Astrocyte (in vitro differentiated cells and primary cell): ENCODE results near the gene OVOL1. TPM values are rescaled to one million over a fixed set of nuclear protein-coding genes. Genes with fewer than 3 reads are reported as not detected.
A peak's percentile ranks its signal among the peaks of the same experiment; 100 is the strongest.

Experiments used
- DNase-seq: peaks from one replicate; pipeline ENCODE4 v3.0.0-alpha.2; 2010; ENCODE audit warnings: low read depth
- FAIRE-seq: peaks from 2 replicates; lab custom pipeline; 2011; peaks lifted over from hg19 to GRCh38; lab: Jason Lieb, UNC
- H2AFZ ChIP-seq: 2 replicates; pipeline ENCODE4 v1.6.0; 2012; ENCODE audit warnings: low read depth, low read length, inconsistent platforms
- H3K27ac ChIP-seq: 2 replicates; pipeline ENCODE4 v1.5.1; 2011; ENCODE audit warnings: low read depth, low read length, inconsistent platforms
- H3K27me3 ChIP-seq: 2 replicates; pipeline ENCODE4 v1.6.0; 2011; ENCODE audit warnings: low read length, inconsistent platforms; ENCODE audit not compliant: insufficient read depth
- H3K36me3 ChIP-seq: 2 replicates; pipeline ENCODE4 v1.5.1; 2011; ENCODE audit warnings: low read length, inconsistent platforms; ENCODE audit not compliant: insufficient read depth
- H3K4me1 ChIP-seq: 2 replicates; pipeline ENCODE4 v1.5.1; 2011; ENCODE audit warnings: low read length, inconsistent platforms; ENCODE audit not compliant: insufficient read depth
- H3K4me2 ChIP-seq: 2 replicates; pipeline ENCODE4 v1.6.0; 2012; ENCODE audit warnings: low read length, inconsistent platforms
- H3K4me3 ChIP-seq: 2 replicates; pipeline ENCODE4 v1.5.1; 2011; ENCODE audit warnings: low read depth, mild to moderate bottlenecking, low read length, inconsistent platforms; ENCODE audit not compliant: insufficient read depth
- H3K79me2 ChIP-seq: 2 replicates; pipeline ENCODE4 v1.6.0; 2012; ENCODE audit warnings: mild to moderate bottlenecking, low read length, inconsistent platforms; ENCODE audit not compliant: insufficient read depth
- H3K9ac ChIP-seq: 2 replicates; pipeline ENCODE4 v1.6.0; 2012; ENCODE audit warnings: mild to moderate bottlenecking, low read length, inconsistent platforms
- H3K9me3 ChIP-seq: 2 replicates; pipeline ENCODE4 v1.5.1; 2012; ENCODE audit warnings: low read depth, mild to moderate bottlenecking, low read length, inconsistent platforms; ENCODE audit not compliant: insufficient read depth
- H4K20me1 ChIP-seq: 2 replicates; pipeline ENCODE4 v1.6.0; 2012; ENCODE audit warnings: low read length, inconsistent platforms; ENCODE audit not compliant: insufficient read depth
- H3K27ac Mint-ChIP-seq: one replicate; pipeline ENCODE4 v1.8.0; 2021; ENCODE audit warnings: mild to moderate bottlenecking, mixed read lengths; ENCODE audit not compliant: unreplicated experiment
- H3K27me3 Mint-ChIP-seq: one replicate; pipeline ENCODE4 v1.8.0; 2021; ENCODE audit warnings: low read depth, mixed read lengths; ENCODE audit not compliant: unreplicated experiment
- H3K36me3 Mint-ChIP-seq: one replicate; pipeline ENCODE4 v1.8.0; 2021; ENCODE audit warnings: low read depth, mixed read lengths; ENCODE audit not compliant: unreplicated experiment
- H3K4me1 Mint-ChIP-seq: one replicate; pipeline ENCODE4 v1.8.0; 2021; ENCODE audit warnings: low read depth, mixed read lengths; ENCODE audit not compliant: unreplicated experiment
- H3K4me3 Mint-ChIP-seq: one replicate; pipeline ENCODE4 v1.8.0; 2021; ENCODE audit warnings: mild to moderate bottlenecking, moderate library complexity, mixed read lengths; ENCODE audit not compliant: unreplicated experiment
- H3K9me3 Mint-ChIP-seq: one replicate; pipeline ENCODE4 v1.8.0; 2021; ENCODE audit warnings: mild to moderate bottlenecking, mixed read lengths; ENCODE audit not compliant: unreplicated experiment
- EZH2 ChIP-seq: IDR thresholded peaks from 2 replicates; pipeline ENCODE4 v1.6.1; 2012; ENCODE audit warnings: mild to moderate bottlenecking, low read length, inconsistent platforms; ENCODE audit not compliant: insufficient read depth
- total RNA-seq: library from RNA; stranded (reverse); gene quantifications from 2 replicates; pipeline ENCODE4 v1.2.1, GENCODE V29; 2021
- TF ChIP-seq, protein P1 (sequence below): IDR thresholded peaks from 2 replicates; pipeline ENCODE4 v1.5.1; 2011; ENCODE audit warnings: low read depth, mild to moderate bottlenecking, inconsistent platforms, low read length, moderate library complexity; ENCODE audit not compliant: insufficient read depth

OVOL1 gene
- total RNA-seq, 1 donor from 2014 or later: 1.0 TPM

DNA sequence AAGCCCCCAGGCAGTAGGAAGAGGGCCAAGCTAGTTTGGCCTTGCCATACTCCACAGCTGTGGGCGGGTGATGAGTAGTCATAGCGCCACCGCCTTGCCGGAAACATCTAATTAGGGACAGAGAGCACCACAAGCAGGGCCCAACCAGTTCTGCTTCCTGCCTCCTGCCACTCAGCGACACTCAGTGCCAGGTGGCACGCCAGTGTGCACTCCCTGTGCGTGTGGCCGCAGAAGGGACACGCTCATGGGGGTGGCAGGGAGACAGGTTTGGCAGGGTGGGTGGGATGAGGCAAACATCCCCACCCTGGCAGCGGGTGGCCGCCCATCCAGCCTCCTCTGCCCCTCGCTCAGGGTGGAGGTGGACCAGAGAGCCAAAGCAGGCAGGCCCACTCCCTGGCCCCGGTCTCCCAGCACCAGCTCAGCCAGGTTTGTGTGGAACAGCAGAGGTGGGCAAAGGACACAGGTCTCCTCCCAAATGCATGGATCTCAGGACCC, 4.9 kb downstream of the OVOL1 start:
- TF ChIP-seq, protein P1, sequence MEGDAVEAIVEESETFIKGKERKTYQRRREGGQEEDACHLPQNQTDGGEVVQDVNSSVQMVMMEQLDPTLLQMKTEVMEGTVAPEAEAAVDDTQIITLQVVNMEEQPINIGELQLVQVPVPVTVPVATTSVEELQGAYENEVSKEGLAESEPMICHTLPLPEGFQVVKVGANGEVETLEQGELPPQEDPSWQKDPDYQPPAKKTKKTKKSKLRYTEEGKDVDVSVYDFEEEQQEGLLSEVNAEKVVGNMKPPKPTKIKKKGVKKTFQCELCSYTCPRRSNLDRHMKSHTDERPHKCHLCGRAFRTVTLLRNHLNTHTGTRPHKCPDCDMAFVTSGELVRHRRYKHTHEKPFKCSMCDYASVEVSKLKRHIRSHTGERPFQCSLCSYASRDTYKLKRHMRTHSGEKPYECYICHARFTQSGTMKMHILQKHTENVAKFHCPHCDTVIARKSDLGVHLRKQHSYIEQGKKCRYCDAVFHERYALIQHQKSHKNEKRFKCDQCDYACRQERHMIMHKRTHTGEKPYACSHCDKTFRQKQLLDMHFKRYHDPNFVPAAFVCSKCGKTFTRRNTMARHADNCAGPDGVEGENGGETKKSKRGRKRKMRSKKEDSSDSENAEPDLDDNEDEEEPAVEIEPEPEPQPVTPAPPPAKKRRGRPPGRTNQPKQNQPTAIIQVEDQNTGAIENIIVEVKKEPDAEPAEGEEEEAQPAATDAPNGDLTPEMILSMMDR: no peak
- no peak for TF ChIP-seq EZH2
- no peak overlapping the region for H3K4me3 ChIP-seq
- Mint-ChIP-seq H3K9me3 (no peaks in the 10 kb centered on the region), H3K4me1 (no peaks in the 10 kb centered on the region), H3K4me3 (no peak overlapping the region), H3K27ac (no peak overlapping the region), H3K36me3 (no peaks in the 10 kb centered on the region), H3K27me3 (peaks cover 72% of the 10 kb centered on the region)
- no peak overlapping the region for H2AFZ ChIP-seq
- FAIRE-seq: no peak
- H3K27me3 ChIP-seq: peaks cover 37% of the 10 kb centered on the region
- H3K4me2 ChIP-seq: no peak overlapping the region
- no peaks in the 10 kb centered on the region for H3K36me3 ChIP-seq
- DNase-seq: peak; percentile 11
- H3K4me1 ChIP-seq: no peaks in the 10 kb centered on the region
- no peaks in the 10 kb centered on the region for H4K20me1 ChIP-seq
- H3K27ac ChIP-seq: no peak overlapping the region
- H3K9me3 ChIP-seq: no peaks in the 10 kb centered on the region
- no peaks in the 10 kb centered on the region for H3K79me2 ChIP-seq
- no peak overlapping the region for H3K9ac ChIP-seq

DNA sequence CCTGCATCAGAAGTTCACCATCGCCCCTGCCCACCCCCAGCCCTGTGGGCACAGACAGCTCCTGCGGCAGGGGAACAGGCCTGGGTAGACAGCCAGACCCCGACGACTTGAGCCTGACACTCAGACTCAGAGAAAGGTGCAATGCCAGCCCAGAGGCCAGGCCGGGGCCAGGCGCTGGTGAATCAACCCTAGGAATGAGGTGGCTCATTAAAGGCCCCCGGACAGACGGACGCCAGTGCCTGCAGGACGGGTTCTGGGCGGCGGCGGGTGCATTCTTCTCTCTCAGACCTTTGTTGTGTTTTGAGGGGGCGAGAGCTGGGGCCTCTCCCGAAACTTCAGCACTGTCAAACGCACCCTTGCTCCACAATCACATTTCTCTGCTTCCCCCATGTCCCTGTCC, 5.6 kb downstream of the OVOL1 start:
- TF ChIP-seq EZH2: no peak
- TF ChIP-seq, protein P1: no peak
- no peak overlapping the region for H3K4me3 ChIP-seq
- Mint-ChIP-seq H3K9me3 (no peaks in the 10 kb centered on the region), H3K36me3 (no peaks in the 10 kb centered on the region), H3K4me1 (no peaks in the 10 kb centered on the region), H3K27me3 (peaks cover 77% of the 10 kb centered on the region), H3K4me3 (no peak overlapping the region), H3K27ac (no peak overlapping the region)
- H3K4me2 ChIP-seq: no peak overlapping the region
- no peaks in the 10 kb centered on the region for H3K9me3 ChIP-seq
- no peak overlapping the region for H3K27ac ChIP-seq
- H3K27me3 ChIP-seq: peaks cover 32% of the 10 kb centered on the region
- no peaks in the 10 kb centered on the region for H3K36me3 ChIP-seq
- H3K79me2 ChIP-seq: no peaks in the 10 kb centered on the region
- H2AFZ ChIP-seq: no peak overlapping the region
- DNase-seq: no peak
- no peak for FAIRE-seq
- no peak overlapping the region for H3K9ac ChIP-seq
- H4K20me1 ChIP-seq: no peaks in the 10 kb centered on the region
- no peaks in the 10 kb centered on the region for H3K4me1 ChIP-seq

DNA sequence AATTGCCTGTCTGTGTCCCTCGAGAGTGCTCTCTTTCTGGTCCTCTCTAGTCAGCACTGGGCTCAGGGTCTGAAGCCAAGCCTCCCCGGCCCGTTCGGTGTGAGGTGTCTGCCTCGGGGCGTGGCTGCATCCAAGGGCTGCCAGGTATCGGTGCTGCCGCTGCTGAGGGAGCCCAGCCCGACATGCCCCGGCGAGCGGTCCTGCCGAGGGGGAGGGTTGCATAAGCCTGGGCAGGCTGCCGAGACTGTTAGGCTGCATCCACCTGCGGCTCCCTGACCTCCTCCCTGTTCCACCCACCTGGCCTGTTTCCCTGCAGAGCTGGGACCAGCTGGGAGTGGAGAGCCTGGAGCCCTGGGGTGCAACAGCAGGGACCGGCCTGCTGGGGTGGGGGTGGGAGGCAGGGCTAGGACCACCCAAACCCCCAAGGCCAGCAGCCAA, 6.3 kb downstream of the OVOL1 start:
- Histone ChIP-seq H4K20me1 (no peaks in the 10 kb centered on the region), H3K9ac (no peak overlapping the region), H3K36me3 (no peaks in the 10 kb centered on the region), H3K27ac (no peak overlapping the region), H3K4me1 (no peaks in the 10 kb centered on the region), H3K4me3 (no peak overlapping the region), H3K4me2 (no peak overlapping the region), H3K9me3 (no peaks in the 10 kb centered on the region), H3K79me2 (no peaks in the 10 kb centered on the region), H2AFZ (no peak overlapping the region), H3K27me3 (peaks cover 26% of the 10 kb centered on the region)
- no peaks in the 10 kb centered on the region for H3K36me3 Mint-ChIP-seq
- DNase-seq (no peak), FAIRE-seq (no peak)
- peaks cover 75% of the 10 kb centered on the region for H3K27me3 Mint-ChIP-seq
- H3K9me3 Mint-ChIP-seq: no peaks in the 10 kb centered on the region
- no peak overlapping the region for H3K27ac Mint-ChIP-seq
- no peak for TF ChIP-seq EZH2
- TF ChIP-seq, protein P1: no peak
- H3K4me3 Mint-ChIP-seq: no peak overlapping the region
- H3K4me1 Mint-ChIP-seq: no peaks in the 10 kb centered on the region
